ENCODE data around the gene PNPLA5. TPM values are rescaled to one million over a fixed set of nuclear protein-coding genes. Genes with fewer than 3 reads are reported as not detected.

Gene PNPLA5
- total and polyA plus RNA-seq, 10 donors: not detected

GRCh38 chr22:43838571-43839307 lies 53.1 kb downstream of the PNPLA5 start:
- H3K27ac ChIP-seq: no peak overlapping the region
- no peak for DNase-seq
- H3K4me1 ChIP-seq: no peaks in the 10 kb centered on the region
- 89 to 97% (median 94%) methylated on average over 24 to 25 of the region's 25 CpGs for WGBS, 5 donors
- intact Hi-C loops (cut with DNase I; ENCODE audit: low total_unique reads): no loop called here
- TF ChIP-seq CTCF (IDR thresholded peaks at IDR 0.05 in 8 of 11, conservative IDR thresholded peaks at IDR 0.05 in 3 of 11) (no peak), POLR2A (IDR thresholded peaks at IDR 0.05) (no peak), POLR2AphosphoS5 (IDR thresholded peaks at IDR 0.05) (no peak)
- peaks cover 0 to 25% (median 0%) of the 10 kb centered on the region in 7 donors for H3K27me3 ChIP-seq (replicated peaks in 1 of 7)
- no peaks in the 10 kb centered on the region for H3K36me3 ChIP-seq
- H3K4me3 ChIP-seq: no peak overlapping the region
- no peaks in the 10 kb centered on the region for H3K9me3 ChIP-seq

- Histone ChIP-seq H3K9me3 (no peaks in the 10 kb centered on the region), H3K36me3 (no peaks in the 10 kb centered on the region), H3K27ac (no peak overlapping the region), H3K4me1 (no peaks in the 10 kb centered on the region), H3K4me3 (no peak overlapping the region), H3K27me3 (replicated peaks in 1 of 7) (peaks cover 0 to 31% (median 0%) of the 10 kb centered on the region in 7 donors)
- WGBS, 5 donors: 86 to 99% (median 90%) methylated on average over 7 to 10 of the region's 10 CpGs
- intact Hi-C loops (cut with DNase I; ENCODE audit: low total_unique reads): no loop called here
- no peak for DNase-seq
- TF ChIP-seq POLR2A (IDR thresholded peaks at IDR 0.05) (no peak), POLR2AphosphoS5 (IDR thresholded peaks at IDR 0.05) (no peak), CTCF (IDR thresholded peaks at IDR 0.05 in 8 of 11, conservative IDR thresholded peaks at IDR 0.05 in 3 of 11) (no peak)
These were observed 53.7 kb downstream of the PNPLA5 start for GRCh38 chr22:43838161-43838560.

- intact Hi-C loops (cut with DNase I; ENCODE audit: low total_unique reads): no loop called here
- no peaks in the 10 kb centered on the region for H3K36me3 ChIP-seq
- no peak overlapping the region for H3K4me3 ChIP-seq
- H3K27me3 ChIP-seq (replicated peaks in 1 of 7): peaks cover 0 to 36% (median 0%) of the 10 kb centered on the region in 7 donors
- H3K4me1 ChIP-seq: no peaks in the 10 kb centered on the region
- no peak for DNase-seq
- H3K9me3 ChIP-seq: no peaks in the 10 kb centered on the region
- 59 to 74% (median 71%) methylated on average over 9 of the region's 9 CpGs for WGBS, 5 donors
- TF ChIP-seq CTCF (IDR thresholded peaks at IDR 0.05 in 8 of 11, conservative IDR thresholded peaks at IDR 0.05 in 3 of 11) (no peak), POLR2AphosphoS5 (IDR thresholded peaks at IDR 0.05) (no peak), POLR2A (IDR thresholded peaks at IDR 0.05) (no peak)
- H3K27ac ChIP-seq: no peak overlapping the region
These were observed 54.1 kb downstream of the PNPLA5 start for GRCh38 chr22:43837666-43838065.

GRCh38 chr22:43835736-43836135 lies 56.1 kb downstream of the PNPLA5 start:
- no peak for DNase-seq
- WGBS, 5 donors: 86 to 90% (median 90%) methylated on average over 13 of the region's 13 CpGs
- H3K4me3 ChIP-seq: no peak overlapping the region

More at GRCh38 chr22:43835736-43836135, 56.1 kb downstream of the PNPLA5 start:
- Histone ChIP-seq H3K4me1 (no peaks in the 10 kb centered on the region), H3K36me3 (no peaks in the 10 kb centered on the region), H3K27me3 (replicated peaks in 1 of 7) (peaks cover 0 to 50% (median 0%) of the 10 kb centered on the region in 7 donors), H3K9me3 (no peaks in the 10 kb centered on the region), H3K27ac (no peak overlapping the region)
- intact Hi-C loops (cut with DNase I; ENCODE audit: low total_unique reads): no loop called here
- TF ChIP-seq POLR2A (IDR thresholded peaks at IDR 0.05) (no peak), CTCF (IDR thresholded peaks at IDR 0.05 in 8 of 11, conservative IDR thresholded peaks at IDR 0.05 in 3 of 11) (no peak), POLR2AphosphoS5 (IDR thresholded peaks at IDR 0.05) (no peak)
